ENCODE results near the gene SIPA1.

GRCh38 chr11:65615950-65616574 is 21.8 kb upstream of the SIPA1 start:
- TF ChIP-seq CTCF (conservative IDR thresholded peaks at IDR 0.05; ENCODE audit: low read depth, low read length), result no peak
- TF ChIP-seq EZH2 (IDR thresholded peaks at IDR 0.05; ENCODE audit: borderline replicate concordance, low read depth, low read length, poor library complexity, severe bottlenecking), result no peak
